Sigmoid colon (tissue), 7 donors: ENCODE measurements around the gene PLEKHG4B. TPM values are rescaled to one million over a fixed set of nuclear protein-coding genes. Genes with fewer than 3 reads are reported as not detected.
A peak's percentile ranks its signal among the peaks of the same experiment; 100 is the strongest.

ENCODE experiments used
- DNase-seq: peaks from one replicate; pipeline ENCODE4 v3.0.0-alpha.2; 2019
- H3K27ac ChIP-seq, 4 donors: fragments of 200-600 bp; sonication (generic); one replicate each; pipeline ENCODE4 v1.5.1; 2016 to 2019; ENCODE audit warnings: mild to moderate bottlenecking in 1 of 4
- H3K27me3 ChIP-seq, 3 donors: fragments of 200-600 bp; sonication (generic); one replicate each; pipeline ENCODE4 v1.5.1; 2019; ENCODE audit warnings: mild to moderate bottlenecking in 1 of 3
- H3K36me3 ChIP-seq, 4 donors: fragments of 200-600 bp; sonication (generic); one replicate each; pipeline ENCODE4 v1.5.1; 2016 to 2019
- H3K4me1 ChIP-seq, 4 donors: fragments of 200-600 bp; sonication (generic); one replicate each; pipeline ENCODE4 v1.5.1; 2017 to 2019
- H3K4me3 ChIP-seq, 4 donors: fragments of 200-600 bp; sonication (generic); one replicate each; pipeline ENCODE4 v1.5.1; 2017 to 2019; ENCODE audit warnings: mild to moderate bottlenecking in 2 of 4, moderate library complexity in 1 of 4
- H3K9me3 ChIP-seq, 4 donors: fragments of 200-600 bp in 3 of 4; sonication (generic) in 3 of 4; one replicate each; pipeline versions ENCODE4 v1.5.1 to v1.6.1; 2013 to 2019
- EP300 ChIP-seq, 4 donors: sonication (generic); formaldehyde crosslinking; IDR thresholded peaks; one replicate each; pipeline ENCODE4 v1.6.1; 2017; ENCODE audit warnings: antibody characterized with exemption in 4 of 4
- POLR2A ChIP-seq, 2 donors: fragments of 450-650 bp; IDR thresholded peaks; one replicate each; pipeline ENCODE4 v1.6.1; 2016; ENCODE audit warnings: antibody characterized with exemption in 2 of 2, mild to moderate bottlenecking in 2 of 2, moderate library complexity in 2 of 2
- POLR2AphosphoS5 ChIP-seq, 4 donors: sonication (generic); formaldehyde crosslinking; IDR thresholded peaks; one replicate each; pipeline ENCODE4 v1.6.1; 2017; ENCODE audit warnings: antibody characterized with exemption in 4 of 4
- WGBS, 2 donors: extraction: QIAGEN DNeasy Blood & Tissue Kit; methylation state at CpG; one replicate each; pipeline ENCODE4 v1.1.7; 2013; 5-methylcytosine and 5-hydroxymethylcytosine counted together
- intact Hi-C: fragments of 100-400 bp; cut with DNase I; formaldehyde crosslinking; loops from one replicate; pipeline ENCODE4 v1.15.1; 2023
- polyA plus RNA-seq, 3 donors: library from polyadenylated mRNA; stranded (reverse); fragments of 200-250 nt; gene quantifications; one replicate each; pipeline ENCODE4 v1.2.3, GENCODE V29; 2013
- total RNA-seq, 4 donors: library from RNA; depleted of rRNA; stranded (reverse); fragments of >200 nt; gene quantifications; one replicate each; pipeline ENCODE4 v1.1.0, GENCODE V29; 2016
- TF ChIP-seq, protein P1 (sequence below), 4 experiments: fragments of 450-650 bp in 3 of 4; fragments of 200-600 bp in 1 of 4; IDR thresholded peaks; one replicate each; pipeline ENCODE4 v1.5.1; 2016 to 2019; ENCODE audit warnings: antibody characterized with exemption in 4 of 4, mild to moderate bottlenecking in 3 of 4, moderate library complexity in 2 of 4
- donor health status: healthy with polysubstance abuse.
- donor health status: Bipolar disorder and iron deficiency.
- donor health status: healthy.

PLEKHG4B gene
- total and polyA plus RNA-seq, 7 donors, result 0.04 to 1.9 (median 0.36) TPM; not detected in 2

DNA sequence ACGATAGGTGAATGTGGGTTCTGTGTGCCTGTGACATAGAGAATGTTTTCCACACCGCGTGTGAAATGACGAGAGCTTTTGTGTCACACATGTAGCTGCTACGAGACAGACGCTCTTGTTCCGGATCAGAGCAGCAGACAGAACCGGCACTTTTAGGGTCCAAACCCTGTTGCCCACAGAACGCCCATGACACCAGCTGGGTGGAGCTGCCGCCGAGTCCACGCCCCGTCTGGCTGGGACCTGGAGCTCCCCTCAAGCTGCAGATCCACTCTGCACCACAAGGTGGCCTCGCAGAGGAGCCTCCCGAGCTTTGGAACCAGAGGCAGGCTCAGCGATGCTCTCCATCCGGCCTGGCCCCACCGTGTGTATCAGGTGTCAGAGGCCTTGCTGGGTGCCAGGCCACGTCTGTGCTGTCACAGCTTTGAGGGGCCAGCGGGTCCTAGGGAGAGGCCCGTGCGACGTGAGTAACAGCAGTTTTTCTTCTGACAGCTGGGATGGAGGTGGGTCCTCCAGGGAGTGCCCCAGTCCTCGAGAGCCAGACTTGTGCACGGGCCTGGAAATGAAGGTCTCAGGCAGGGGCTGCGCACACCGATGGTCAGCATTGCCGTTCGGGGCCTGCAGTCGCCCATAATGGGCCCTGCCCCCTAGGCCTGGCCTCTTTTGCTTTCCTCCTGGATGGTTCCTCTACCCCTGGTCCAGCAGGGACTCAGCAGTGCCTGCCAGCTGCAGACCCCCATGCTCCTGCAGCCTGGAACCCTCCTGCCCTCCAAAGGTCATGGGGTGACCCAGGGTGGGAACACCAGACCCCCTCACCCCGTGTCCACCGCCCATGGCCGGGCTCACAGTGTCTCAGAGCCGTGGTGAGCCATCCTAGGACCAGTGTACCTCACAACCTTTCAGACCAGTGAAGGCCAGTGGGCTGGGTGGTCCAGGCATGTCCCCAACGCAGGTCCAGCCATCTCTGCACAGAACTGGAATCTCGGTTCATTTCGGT is 96.8 kb downstream of the PLEKHG4B start:
- peak overlapping the region in 3 of 4 donors; percentile 21 to 34 (median 32) for H3K4me3 ChIP-seq
- intact Hi-C loops, result loop anchor here (1.0 to 5.0 kb wide), 2 partner anchors 30 to 79 kb away; partner anchors contain the start of genes CCDC127 and SDHA

DNA sequence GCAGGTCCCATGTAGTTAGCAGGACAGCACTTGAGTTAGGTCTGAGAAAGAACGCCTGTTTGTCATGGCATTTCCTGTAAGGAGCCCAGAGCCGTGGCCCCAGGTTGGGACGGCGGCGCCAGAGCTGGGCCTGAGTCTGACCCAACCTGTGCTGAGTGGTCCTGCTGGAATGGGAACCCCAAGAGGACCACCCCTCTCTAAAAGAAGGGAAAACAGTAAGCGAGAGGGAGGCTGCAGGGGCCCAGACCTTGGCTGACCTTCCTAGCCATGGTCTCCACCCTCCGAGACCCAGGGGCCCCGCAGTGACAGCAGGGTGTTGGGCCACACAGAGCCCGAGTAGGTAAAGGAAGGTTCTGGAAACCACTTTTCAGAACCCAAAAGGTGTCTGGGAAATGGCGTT is 97.5 kb downstream of the PLEKHG4B start:
- no peak overlapping the region for H3K4me3 ChIP-seq
- H3K4me1 ChIP-seq, result peaks cover 0 to 47% (median 41%) of the 10 kb centered on the region in 4 donors
- DNase-seq, result peak; percentile 52
- H3K27ac ChIP-seq, result no peak overlapping the region
- no peaks in the 10 kb centered on the region for H3K9me3 ChIP-seq
- TF ChIP-seq POLR2AphosphoS5 (IDR thresholded peaks at IDR 0.05), result no peak
- no peak for TF ChIP-seq POLR2A (IDR thresholded peaks at IDR 0.05)
- no peak for TF ChIP-seq EP300 (IDR thresholded peaks at IDR 0.05)
- no peaks in the 10 kb centered on the region for H3K36me3 ChIP-seq
- intact Hi-C loops, result loop anchor here (5.0 kb wide), 1 partner anchor 78 kb away; no protein-coding TSS in a partner anchor
- peaks cover 0 to 14% (median 0%) of the 10 kb centered on the region in 3 donors for H3K27me3 ChIP-seq
- WGBS, 2 donors, result 82 to 85% methylated on average over 10 of the region's 10 CpGs

More for the DNA sequence above, 96.8 kb downstream of the PLEKHG4B start:
- no peaks in the 10 kb centered on the region for H3K36me3 ChIP-seq
- no peaks in the 10 kb centered on the region for H3K9me3 ChIP-seq
- 38 to 39% methylated on average over 37 of the region's 37 CpGs for WGBS, 2 donors
- no peak overlapping the region for H3K27ac ChIP-seq
- peak; percentile 94 for DNase-seq
- H3K4me1 ChIP-seq, result peaks cover 0 to 49% (median 44%) of the 10 kb centered on the region in 4 donors
- TF ChIP-seq EP300 (IDR thresholded peaks at IDR 0.05), result no peak
- TF ChIP-seq, protein P1, sequence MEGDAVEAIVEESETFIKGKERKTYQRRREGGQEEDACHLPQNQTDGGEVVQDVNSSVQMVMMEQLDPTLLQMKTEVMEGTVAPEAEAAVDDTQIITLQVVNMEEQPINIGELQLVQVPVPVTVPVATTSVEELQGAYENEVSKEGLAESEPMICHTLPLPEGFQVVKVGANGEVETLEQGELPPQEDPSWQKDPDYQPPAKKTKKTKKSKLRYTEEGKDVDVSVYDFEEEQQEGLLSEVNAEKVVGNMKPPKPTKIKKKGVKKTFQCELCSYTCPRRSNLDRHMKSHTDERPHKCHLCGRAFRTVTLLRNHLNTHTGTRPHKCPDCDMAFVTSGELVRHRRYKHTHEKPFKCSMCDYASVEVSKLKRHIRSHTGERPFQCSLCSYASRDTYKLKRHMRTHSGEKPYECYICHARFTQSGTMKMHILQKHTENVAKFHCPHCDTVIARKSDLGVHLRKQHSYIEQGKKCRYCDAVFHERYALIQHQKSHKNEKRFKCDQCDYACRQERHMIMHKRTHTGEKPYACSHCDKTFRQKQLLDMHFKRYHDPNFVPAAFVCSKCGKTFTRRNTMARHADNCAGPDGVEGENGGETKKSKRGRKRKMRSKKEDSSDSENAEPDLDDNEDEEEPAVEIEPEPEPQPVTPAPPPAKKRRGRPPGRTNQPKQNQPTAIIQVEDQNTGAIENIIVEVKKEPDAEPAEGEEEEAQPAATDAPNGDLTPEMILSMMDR (IDR thresholded peaks at IDR 0.05), result peak; percentile 90 to 97 (median 94)
- TF ChIP-seq POLR2A (IDR thresholded peaks at IDR 0.05), result no peak
- TF ChIP-seq POLR2AphosphoS5 (IDR thresholded peaks at IDR 0.05), result peak in 2 of 4 donors; percentile 20 to 28
- peaks cover 0 to 14% (median 0%) of the 10 kb centered on the region in 3 donors for H3K27me3 ChIP-seq

- DNase-seq, result peak; percentile 56
- 70 to 80% methylated on average over 11 of the region's 11 CpGs for WGBS, 2 donors
- H3K27ac ChIP-seq, result peak overlapping the region in 3 of 4 donors; percentile 54 to 75 (median 66)
Measured at GRCh38 chr5:189976-190365, 98.0 kb downstream of the PLEKHG4B start.

GRCh38 chr5:190366-191035 is 98.5 kb downstream of the PLEKHG4B start:
- Histone ChIP-seq H3K9me3 (no peaks in the 10 kb centered on the region), H3K4me3 (peak overlapping the region in 2 of 4 donors; percentile 24 to 28), H3K27me3 (peaks cover 0 to 14% (median 0%) of the 10 kb centered on the region in 3 donors), H3K36me3 (no peaks in the 10 kb centered on the region), H3K4me1 (peaks cover 0 to 38% (median 30%) of the 10 kb centered on the region in 4 donors), H3K27ac (peak overlapping the region; percentile 53 to 75 (median 60))
- DNase-seq, result peak; percentile 42
- intact Hi-C loops, result no loop called here
- WGBS, 2 donors, result 38 to 63% methylated on average over 16 of the region's 16 CpGs
- TF ChIP-seq POLR2AphosphoS5 (IDR thresholded peaks at IDR 0.05), result no peak
- no peak for TF ChIP-seq POLR2A (IDR thresholded peaks at IDR 0.05)

More at GRCh38 chr5:189976-190365, 98.0 kb downstream of the PLEKHG4B start:
- H3K36me3 ChIP-seq, result no peaks in the 10 kb centered on the region
- TF ChIP-seq POLR2A (IDR thresholded peaks at IDR 0.05) (no peak), POLR2AphosphoS5 (IDR thresholded peaks at IDR 0.05) (no peak), EP300 (IDR thresholded peaks at IDR 0.05) (no peak)
- TF ChIP-seq, protein P1 (IDR thresholded peaks at IDR 0.05), result no peak
- intact Hi-C loops, result loop anchor here (5.0 kb wide), 1 partner anchor 77 kb away; no protein-coding TSS in a partner anchor
- no peak overlapping the region for H3K4me3 ChIP-seq
- H3K4me1 ChIP-seq, result peaks cover 0 to 43% (median 36%) of the 10 kb centered on the region in 4 donors
- no peaks in the 10 kb centered on the region for H3K9me3 ChIP-seq
- peaks cover 0 to 14% (median 0%) of the 10 kb centered on the region in 3 donors for H3K27me3 ChIP-seq
